HEK293T (cell line): ENCODE results near the gene FBXL7.

Experiments used
- ARNT ChIP-seq: fragments of 450-650 bp; IDR thresholded peaks from 2 replicates; pipeline ENCODE4 v1.6.1; 2017; ENCODE audit warnings: mild to moderate bottlenecking
- BHLHE40 ChIP-seq: fragments of 450-650 bp; IDR thresholded peaks from 2 replicates; pipeline ENCODE4 v1.6.1; 2016; ENCODE audit warnings: mild to moderate bottlenecking, moderate library complexity, borderline replicate concordance
- CTBP1 ChIP-seq: fragments of 450-650 bp; IDR thresholded peaks from 2 replicates; pipeline ENCODE4 v1.6.1; 2016; ENCODE audit warnings: borderline replicate concordance
- FOXA1 ChIP-seq: fragments of 450-650 bp; IDR thresholded peaks from 2 replicates; pipeline ENCODE4 v1.6.1; 2016; ENCODE audit warnings: mild to moderate bottlenecking
- FOXM1 ChIP-seq: fragments of 450-650 bp; IDR thresholded peaks from 2 replicates; pipeline ENCODE4 v1.6.1; 2017; ENCODE audit warnings: mild to moderate bottlenecking, borderline replicate concordance
- HDGF ChIP-seq: fragments of 450-650 bp; IDR thresholded peaks from 2 replicates; pipeline ENCODE4 v1.6.1; 2017; ENCODE audit warnings: antibody characterized with exemption, borderline replicate concordance
- LEF1 ChIP-seq: fragments of 450-650 bp; IDR thresholded peaks from 2 replicates; pipeline ENCODE4 v1.6.1; 2017; ENCODE audit warnings: mild to moderate bottlenecking, borderline replicate concordance
- NFRKB ChIP-seq: fragments of 450-650 bp; IDR thresholded peaks from 2 replicates; pipeline ENCODE4 v1.6.1; 2016; ENCODE audit warnings: mild to moderate bottlenecking, moderate library complexity
- SP1 ChIP-seq: fragments of 450-650 bp; IDR thresholded peaks from 2 replicates; pipeline ENCODE4 v1.6.1; 2017
- SUZ12 ChIP-seq: fragments of 450-650 bp; IDR thresholded peaks from 2 replicates; pipeline ENCODE4 v1.6.1; 2016; ENCODE audit warnings: mild to moderate bottlenecking
- TARDBP ChIP-seq: fragments of 450-650 bp; IDR thresholded peaks from 2 replicates; pipeline ENCODE4 v1.6.1; 2016
- ZNF384 ChIP-seq: fragments of 450-650 bp; IDR thresholded peaks from 2 replicates; pipeline ENCODE4 v1.6.1; 2016
- TF ChIP-seq, protein P1 (sequence below): fragments of 450-650 bp; IDR thresholded peaks from 2 replicates; pipeline ENCODE4 v1.6.1; 2016

GRCh38 chr5:15585841-15586591, 86.0 kb downstream of the FBXL7 start:
- TF ChIP-seq ARNT, result no peak
- TF ChIP-seq NFRKB, result no peak
- TF ChIP-seq, protein P1, sequence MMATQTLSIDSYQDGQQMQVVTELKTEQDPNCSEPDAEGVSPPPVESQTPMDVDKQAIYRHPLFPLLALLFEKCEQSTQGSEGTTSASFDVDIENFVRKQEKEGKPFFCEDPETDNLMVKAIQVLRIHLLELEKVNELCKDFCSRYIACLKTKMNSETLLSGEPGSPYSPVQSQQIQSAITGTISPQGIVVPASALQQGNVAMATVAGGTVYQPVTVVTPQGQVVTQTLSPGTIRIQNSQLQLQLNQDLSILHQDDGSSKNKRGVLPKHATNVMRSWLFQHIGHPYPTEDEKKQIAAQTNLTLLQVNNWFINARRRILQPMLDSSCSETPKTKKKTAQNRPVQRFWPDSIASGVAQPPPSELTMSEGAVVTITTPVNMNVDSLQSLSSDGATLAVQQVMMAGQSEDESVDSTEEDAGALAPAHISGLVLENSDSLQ, result no peak
- TF ChIP-seq HDGF, result no peak
- TF ChIP-seq SP1, result no peak
- no peak for TF ChIP-seq SUZ12
- no peak for TF ChIP-seq BHLHE40
- TF ChIP-seq ZNF384, result no peak
- no peak for TF ChIP-seq FOXA1
- TF ChIP-seq FOXM1, result no peak
- TF ChIP-seq LEF1, result no peak
- TF ChIP-seq CTBP1, result no peak
- no peak for TF ChIP-seq TARDBP
